HG02763 (cell line): ENCODE data around the gene KATNAL2.
"Not testable (repeated sequence)": the region's sequence is repeated elsewhere in the genome, so short reads cannot be mapped to it uniquely, and the experiment has no call there.

Source experiments
- ATAC-seq: cut with Tn5 transposase; IDR thresholded peaks from one replicate; pipeline ENCODE4 v1.9.1; 2021; ENCODE audit warnings: mild to moderate bottlenecking, moderate library complexity; ENCODE audit not compliant: unreplicated experiment

KATNAL2 gene

DNA sequence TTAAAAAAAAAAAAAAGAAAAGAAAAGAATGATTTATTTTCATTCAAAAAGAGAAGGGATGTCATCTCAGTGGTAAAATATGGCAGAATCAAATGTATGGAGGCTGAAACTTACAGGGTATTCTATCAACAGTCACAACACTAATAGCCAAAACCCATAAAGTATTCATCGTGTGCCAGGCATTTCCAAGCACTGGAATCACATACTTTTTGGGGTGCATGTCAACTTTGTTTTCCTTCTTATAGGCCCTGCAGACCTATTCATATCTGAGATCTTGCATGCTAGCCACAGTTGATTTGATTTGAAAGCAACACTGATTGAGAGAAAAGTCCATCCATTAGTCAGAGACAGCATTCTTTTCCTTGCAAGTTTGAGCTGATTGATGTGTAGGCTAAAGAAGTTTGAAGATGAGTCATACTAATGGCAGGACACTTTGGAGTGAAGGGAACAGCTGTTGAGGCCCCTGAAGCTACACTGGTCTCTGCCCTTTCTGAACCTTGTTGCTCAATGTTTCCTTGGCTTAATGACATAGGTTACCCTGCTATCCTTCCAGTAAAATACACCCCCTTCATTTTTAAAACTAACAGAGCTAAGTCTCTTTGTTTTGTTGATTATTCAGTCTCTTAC lies 22.0 kb downstream of the KATNAL2 start:
- ATAC-seq = no peak

DNA sequence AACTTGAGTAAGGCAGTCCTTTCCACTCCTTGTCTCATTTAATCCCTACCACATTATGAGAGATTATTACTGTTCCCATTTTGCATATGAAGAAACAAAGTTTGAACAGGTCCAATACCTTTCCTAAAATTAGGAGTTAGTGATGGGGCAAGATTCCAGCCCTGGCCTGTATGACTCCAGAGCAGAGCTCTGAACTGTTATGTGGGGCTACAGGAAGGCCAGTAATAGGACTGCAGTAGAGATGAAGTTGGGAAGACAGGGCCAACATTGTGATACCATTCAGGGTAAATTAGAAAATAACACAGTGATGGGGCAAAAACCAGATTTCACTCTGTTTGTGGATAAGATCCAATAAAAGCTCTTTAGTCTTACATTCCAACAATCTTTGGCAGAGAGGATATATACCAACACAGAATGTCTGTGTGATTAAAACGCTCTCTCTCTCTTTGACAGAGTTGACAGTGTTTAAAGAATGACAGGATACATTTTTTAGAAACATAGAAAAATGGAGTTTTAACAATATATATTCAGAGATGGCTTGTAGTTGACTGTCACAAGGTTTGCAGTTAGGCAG lies 22.7 kb downstream of the KATNAL2 start:
- ATAC-seq = no peak

DNA sequence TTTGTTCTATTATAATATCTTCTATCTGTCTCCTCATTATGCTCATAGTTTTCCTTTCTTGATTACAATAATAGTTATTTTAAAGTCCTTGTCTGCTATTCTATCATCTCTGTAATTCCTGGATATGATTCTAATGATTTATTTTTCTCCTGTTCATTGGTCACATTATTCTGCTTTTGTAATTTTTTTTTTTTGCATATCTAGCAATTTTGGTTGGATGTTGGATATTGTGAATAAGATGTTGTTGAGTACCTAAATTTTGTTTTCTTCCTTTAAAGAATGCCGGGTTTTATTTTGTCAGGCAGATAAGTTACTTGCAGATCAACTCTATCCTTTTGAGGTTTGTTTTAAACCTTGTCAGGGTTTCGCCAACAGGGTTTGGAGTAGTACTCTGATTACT lies 25.2 kb downstream of the KATNAL2 start:
- ATAC-seq = no peak

DNA sequence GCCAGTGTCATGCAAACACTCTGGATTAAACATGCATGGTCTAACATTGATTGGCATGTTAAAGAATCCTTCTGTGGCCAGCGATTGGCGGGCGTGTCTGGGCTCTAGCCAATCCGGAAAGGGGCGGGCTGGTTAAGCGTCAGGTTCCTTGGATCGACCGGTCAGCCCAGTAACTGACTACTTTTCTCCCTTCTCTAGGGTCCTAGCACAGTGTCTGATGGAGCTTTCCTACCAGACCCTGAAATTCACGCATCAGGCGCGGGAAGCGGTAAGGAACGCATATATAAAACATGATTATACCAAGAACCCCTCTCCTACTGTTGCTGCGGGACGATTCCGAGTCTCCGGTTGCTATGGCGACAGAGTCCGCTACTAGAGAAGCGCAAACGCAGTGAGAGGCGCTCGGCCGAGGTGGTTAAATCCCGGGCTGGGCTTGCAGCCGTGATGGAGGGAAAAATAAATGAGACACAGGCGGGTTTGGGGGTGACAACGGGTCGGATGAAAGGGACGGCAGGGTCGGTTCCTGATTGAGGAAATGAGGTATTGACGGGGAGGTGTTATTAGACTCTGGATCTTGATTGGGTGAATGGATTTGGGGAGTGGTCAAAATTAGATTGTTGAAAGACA lies 29.4 kb downstream of the KATNAL2 start:
- ATAC-seq = peak; percentile 98

DNA sequence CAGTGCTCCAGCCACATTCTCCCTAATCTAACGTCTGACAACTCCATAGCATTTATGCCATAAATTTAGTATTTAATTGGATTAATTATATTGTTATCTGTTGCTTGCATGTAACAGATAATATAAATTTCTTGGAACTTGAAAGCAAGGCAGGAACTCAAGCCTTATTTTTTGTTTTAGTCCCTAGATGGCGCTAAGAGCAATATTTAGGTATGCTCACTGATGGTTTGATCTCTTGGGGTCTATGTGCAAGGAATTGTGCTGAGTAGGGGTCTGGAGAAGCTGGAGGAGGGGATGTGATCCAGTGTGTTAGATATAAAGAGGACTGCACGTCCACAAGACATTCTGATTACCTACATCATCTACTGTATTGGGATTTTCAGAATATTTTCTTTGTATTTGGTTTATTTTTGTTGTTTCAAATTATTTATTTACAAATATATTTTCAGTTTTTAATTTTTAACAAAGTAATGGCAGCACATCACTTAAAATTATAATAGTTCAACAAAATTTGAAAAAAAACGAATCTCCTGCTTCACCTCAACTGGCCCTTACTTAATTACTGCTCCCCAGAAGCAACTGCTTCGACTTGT lies 32.8 kb downstream of the KATNAL2 start:
- no peak for ATAC-seq

DNA sequence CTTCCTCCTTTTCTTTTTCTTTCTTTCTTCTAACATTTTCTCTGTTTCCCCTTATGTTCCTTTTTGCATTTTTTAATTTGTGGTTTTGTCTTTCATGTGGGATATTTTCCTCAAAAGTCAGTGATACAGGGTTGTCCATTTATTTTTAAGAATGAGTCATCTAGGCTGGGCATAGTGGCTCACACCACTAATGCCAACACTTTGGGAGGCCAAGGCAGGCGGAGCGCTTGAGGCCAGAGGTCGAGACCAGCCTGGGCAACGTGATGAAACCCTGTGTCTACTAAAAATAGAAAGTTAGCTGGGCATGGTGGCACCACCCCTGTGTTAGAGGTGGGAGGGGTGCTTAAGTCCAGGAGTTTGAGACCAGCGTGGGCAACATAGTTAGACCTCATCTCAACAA lies 35.8 kb downstream of the KATNAL2 start:
- ATAC-seq = no peak

DNA sequence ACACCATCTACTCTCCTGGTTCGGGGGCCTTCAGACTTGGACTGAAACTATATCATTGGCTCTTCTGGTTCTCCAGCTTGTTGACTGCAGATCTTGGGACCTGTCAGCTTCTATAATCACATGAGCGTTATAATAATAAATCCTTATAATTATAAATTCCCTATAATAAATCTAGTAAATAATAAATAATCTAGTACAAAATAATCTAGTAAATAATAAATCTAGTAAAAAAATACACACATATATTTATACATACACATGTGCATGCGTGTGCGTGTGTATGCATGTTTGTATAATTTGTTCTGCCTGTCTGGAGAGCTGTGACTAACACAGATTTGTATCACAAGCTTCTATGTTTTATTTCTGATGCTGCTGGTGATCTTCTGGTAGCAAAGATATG lies 40.8 kb downstream of the KATNAL2 start:
- ATAC-seq = no peak

DNA sequence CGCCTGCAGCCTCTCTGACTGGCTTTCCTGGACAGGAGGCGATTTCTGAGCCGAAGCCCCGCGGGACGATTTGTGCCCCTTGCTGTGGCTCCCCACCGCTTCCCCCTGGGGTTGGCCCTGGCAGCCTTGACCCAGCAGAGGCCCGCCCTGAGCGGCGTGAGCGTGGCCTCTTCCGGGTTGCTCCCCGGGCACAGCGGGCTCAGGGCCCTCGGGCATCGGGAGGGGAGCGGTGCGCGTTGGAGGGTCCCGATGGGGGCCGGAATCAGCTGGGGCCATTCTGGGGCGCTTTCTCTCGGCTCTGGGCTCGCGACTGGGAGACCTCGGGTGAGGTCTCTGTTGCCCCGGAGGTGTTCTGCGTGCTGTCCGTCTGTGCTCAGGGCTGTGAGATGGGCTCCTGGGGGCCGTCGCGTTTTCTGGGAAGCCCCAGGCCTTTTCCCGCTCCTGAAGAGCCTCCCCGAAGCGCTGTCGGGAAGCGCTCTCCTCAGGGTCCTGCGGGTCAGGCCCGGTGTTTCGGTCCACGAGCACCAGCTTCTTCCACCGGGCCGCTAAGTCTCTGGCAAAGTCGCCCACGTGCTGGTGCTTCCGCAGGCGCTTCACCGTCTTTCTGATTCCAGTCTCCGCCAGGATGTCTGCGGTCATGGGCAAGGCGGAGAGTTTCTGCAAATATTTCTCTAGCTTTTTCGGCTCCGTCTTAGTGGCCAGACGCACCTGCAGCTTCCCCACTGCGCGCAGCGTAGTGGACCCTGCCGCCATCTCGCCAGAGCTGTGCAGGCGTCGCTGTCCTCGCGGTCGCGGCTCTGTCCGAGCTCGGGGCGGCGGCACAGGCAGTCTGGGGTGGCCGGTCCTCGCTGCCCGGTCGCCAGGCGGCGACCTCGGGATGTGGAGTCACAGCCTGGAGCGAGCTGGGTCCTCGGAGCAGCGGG lies 46.5 kb downstream of the KATNAL2 start:
- not testable (repeated sequence) for ATAC-seq

DNA sequence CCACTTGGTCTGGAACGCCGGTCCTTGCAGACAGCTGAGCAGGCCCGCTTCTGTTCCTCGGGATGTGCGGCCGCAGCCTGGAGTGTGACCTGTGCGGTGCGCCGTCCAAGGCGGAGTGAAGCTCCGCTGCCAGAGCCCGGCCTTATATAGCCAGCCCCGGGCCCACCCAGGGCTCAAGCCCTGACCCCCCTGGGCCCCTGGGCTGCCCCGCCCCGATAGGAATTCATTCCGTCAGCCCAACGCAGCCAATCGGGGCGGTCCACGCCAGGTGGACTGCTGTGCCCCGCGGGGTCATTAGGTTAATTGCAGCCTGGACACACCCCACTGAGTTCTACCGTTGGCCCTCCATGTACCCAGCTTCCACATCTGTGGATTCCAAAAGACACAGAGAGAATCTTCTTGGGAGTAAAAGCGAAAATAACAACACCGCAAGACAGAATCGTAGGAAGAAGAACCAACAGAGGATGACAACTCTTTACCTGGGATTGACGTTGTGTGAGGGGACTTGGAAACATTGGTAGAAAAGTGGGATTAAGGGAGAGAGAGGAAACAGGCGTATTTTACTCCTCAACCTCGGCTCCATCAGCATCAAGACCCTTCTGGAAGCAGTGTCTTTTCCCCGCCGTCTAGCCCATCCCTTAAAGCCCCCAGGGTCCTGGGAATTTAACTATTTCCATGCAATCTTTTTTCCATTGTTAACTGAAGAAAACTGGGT lies 47.3 kb downstream of the KATNAL2 start:
- ATAC-seq = not testable (repeated sequence)

DNA sequence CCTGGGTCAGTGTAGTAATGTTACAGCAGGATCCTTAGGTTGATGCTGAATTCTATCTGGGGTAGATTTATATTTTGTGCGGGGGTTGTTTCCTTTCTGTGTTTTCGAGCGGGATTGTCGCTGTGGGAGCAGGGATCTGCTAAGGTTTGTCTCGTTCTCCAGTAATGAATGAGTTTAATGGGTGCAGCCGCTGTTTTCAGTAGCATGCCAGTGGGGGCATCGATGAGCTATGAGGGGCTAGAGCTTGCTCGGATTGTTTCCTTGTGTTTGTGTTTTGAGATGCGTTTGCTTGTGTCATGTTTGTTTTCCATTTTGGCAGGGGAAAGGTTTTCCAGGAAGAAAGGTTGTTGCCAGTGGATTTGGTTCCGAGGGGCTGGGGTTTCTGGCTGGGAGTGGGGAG lies 48.9 kb downstream of the KATNAL2 start:
- not testable (repeated sequence) for ATAC-seq

DNA sequence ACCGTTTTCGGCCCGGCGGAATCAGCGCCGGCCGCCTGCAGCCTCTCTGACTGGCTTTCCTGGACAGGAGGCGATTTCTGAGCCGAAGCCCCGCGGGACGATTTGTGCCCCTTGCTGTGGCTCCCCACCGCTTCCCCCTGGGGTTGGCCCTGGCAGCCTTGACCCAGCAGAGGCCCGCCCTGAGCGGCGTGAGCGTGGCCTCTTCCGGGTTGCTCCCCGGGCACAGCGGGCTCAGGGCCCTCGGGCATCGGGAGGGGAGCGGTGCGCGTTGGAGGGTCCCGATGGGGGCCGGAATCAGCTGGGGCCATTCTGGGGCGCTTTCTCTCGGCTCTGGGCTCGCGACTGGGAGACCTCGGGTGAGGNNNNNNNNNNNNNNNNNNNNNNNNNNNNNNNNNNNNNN lies 52.1 kb downstream of the KATNAL2 start:
- not testable (repeated sequence) for ATAC-seq

DNA sequence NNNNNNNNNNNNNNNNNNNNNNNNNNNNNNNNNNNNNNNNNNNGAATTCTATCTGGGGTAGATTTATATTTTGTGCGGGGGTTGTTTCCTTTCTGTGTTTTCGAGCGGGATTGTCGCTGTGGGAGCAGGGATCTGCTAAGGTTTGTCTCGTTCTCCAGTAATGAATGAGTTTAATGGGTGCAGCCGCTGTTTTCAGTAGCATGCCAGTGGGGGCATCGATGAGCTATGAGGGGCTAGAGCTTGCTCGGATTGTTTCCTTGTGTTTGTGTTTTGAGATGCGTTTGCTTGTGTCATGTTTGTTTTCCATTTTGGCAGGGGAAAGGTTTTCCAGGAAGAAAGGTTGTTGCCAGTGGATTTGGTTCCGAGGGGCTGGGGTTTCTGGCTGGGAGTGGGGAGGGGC lies 102.5 kb downstream of the KATNAL2 start:
- not testable (repeated sequence) for ATAC-seq

DNA sequence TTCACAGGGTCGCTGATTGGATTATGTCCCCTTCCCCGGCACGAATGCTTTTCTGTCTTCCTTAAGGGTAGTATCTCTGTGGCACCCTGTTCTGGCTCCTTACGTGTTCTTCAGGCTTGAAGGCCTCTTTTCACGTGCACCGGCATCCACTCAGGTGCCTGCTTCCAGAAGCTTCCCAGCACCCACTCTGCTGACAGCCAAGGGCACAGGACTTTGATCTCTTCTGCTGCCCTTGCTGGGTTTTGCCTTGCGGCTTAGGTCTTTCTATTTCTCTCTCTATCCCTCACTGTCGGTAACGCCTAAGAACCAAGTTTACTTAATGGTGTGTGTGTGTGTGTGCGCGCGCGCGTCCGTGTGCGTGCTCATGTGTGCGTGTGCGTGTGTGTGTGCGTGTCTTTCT lies 103.4 kb downstream of the KATNAL2 start:
- ATAC-seq = not testable (repeated sequence)

DNA sequence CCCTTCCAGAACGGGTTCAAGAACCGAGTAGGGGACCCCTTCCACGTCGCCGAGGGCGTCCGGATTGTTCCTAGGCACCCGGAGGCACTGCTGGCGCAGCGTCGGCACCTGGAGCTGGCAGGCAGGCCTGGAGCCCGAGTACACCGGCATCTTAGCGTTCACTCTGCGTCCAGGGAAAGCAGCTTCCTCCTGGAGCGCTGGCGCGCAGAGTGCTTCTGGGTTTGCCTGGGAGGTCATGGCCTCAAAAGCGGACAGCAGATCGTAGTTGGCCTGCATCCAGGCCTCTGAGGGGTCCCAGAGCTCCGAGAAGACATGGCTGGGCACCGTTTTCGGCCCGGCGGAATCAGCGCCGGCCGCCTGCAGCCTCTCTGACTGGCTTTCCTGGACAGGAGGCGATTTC lies 105.4 kb downstream of the KATNAL2 start:
- not testable (repeated sequence) for ATAC-seq

DNA sequence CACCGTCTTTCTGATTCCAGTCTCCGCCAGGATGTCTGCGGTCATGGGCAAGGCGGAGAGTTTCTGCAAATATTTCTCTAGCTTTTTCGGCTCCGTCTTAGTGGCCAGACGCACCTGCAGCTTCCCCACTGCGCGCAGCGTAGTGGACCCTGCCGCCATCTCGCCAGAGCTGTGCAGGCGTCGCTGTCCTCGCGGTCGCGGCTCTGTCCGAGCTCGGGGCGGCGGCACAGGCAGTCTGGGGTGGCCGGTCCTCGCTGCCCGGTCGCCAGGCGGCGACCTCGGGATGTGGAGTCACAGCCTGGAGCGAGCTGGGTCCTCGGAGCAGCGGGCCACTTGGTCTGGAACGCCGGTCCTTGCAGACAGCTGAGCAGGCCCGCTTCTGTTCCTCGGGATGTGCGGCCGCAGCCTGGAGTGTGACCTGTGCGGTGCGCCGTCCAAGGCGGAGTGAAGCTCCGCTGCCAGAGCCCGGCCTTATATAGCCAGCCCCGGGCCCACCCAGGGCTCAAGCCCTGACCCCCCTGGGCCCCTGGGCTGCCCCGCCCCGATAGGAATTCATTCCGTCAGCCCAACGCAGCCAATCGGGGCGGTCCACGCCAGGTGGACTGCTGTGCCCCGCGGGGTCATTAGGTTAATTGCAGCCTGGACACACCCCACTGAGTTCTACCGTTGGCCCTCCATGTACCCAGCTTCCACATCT lies 106.5 kb downstream of the KATNAL2 start:
- not testable (repeated sequence) for ATAC-seq

DNA sequence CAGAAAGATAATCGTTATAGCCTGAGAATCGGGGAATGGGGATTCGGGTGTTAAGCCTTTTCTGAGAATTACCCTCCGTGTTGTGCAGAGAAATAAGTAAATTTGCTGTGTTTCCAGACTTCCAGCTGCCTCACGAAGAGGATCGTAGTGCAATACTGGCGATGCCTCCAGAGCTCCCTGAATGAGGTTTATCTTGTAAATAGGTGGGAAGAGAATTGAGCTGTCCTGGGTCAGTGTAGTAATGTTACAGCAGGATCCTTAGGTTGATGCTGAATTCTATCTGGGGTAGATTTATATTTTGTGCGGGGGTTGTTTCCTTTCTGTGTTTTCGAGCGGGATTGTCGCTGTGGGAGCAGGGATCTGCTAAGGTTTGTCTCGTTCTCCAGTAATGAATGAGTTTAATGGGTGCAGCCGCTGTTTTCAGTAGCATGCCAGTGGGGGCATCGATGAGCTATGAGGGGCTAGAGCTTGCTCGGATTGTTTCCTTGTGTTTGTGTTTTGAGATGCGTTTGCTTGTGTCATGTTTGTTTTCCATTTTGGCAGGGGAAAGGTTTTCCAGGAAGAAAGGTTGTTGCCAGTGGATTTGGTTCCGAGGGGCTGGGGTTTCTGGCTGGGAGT lies 108.3 kb downstream of the KATNAL2 start:
- not testable (repeated sequence) for ATAC-seq

DNA sequence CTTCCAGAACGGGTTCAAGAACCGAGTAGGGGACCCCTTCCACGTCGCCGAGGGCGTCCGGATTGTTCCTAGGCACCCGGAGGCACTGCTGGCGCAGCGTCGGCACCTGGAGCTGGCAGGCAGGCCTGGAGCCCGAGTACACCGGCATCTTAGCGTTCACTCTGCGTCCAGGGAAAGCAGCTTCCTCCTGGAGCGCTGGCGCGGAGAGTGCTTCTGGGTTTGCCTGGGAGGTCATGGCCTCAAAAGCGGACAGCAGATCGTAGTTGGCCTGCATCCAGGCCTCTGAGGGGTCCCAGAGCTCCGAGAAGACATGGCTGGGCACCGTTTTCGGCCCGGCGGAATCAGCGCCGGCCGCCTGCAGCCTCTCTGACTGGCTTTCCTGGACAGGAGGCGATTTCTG lies 111.3 kb downstream of the KATNAL2 start:
- ATAC-seq = not testable (repeated sequence)

DNA sequence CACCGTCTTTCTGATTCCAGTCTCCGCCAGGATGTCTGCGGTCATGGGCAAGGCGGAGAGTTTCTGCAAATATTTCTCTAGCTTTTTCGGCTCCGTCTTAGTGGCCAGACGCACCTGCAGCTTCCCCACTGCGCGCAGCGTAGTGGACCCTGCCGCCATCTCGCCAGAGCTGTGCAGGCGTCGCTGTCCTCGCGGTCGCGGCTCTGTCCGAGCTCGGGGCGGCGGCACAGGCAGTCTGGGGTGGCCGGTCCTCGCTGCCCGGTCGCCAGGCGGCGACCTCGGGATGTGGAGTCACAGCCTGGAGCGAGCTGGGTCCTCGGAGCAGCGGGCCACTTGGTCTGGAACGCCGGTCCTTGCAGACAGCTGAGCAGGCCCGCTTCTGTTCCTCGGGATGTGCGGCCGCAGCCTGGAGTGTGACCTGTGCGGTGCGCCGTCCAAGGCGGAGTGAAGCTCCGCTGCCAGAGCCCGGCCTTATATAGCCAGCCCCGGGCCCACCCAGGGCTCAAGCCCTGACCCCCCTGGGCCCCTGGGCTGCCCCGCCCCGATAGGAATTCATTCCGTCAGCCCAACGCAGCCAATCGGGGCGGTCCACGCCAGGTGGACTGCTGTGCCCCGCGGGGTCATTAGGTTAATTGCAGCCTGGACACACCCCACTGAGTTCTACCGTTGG lies 112.4 kb downstream of the KATNAL2 start:
- ATAC-seq = not testable (repeated sequence)

DNA sequence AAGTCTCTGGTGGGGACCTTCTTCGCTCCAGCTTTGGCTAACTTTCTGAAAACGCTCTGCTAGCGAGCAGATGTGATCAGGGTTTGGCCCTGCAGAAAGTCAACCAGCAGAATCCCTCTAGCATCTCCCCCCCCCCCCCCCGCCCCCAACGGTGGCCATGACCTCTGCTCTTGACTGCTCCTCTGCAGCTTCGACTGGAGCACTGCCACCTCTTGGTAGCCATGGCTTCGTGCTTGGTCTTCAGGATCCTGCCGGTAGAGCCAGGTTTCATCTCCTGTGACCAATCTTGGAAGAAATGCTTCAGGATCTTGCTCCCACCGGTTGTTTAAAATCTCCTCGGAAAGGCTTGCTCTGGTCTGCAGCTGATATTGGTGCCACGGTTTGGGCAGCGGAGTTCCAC lies 113.5 kb downstream of the KATNAL2 start:
- not testable (repeated sequence) for ATAC-seq
